SU-DHL-6 (cell line): Measurements from ENCODE around the gene IQCN.

Experiments
- EZH2phosphoT487 ChIP-seq: fragments of 200-600 bp; sonication (generic), shearing (Covaris generic); conservative IDR thresholded peaks from 2 replicates; pipeline ENCODE4 v1.6.1; 2018; ENCODE audit warnings: mild to moderate bottlenecking, antibody characterized with exemption, low read length, moderate library complexity, mixed read lengths
- TF ChIP-seq, protein P1 (sequence below): fragments of 200-600 bp; sonication (generic); IDR thresholded peaks from one replicate; pipeline ENCODE4 v1.5.1; 2017; ENCODE audit warnings: antibody characterized with exemption, mild to moderate bottlenecking, low read length, moderate library complexity; ENCODE audit not compliant: insufficient read depth, poor library complexity, severe bottlenecking

GRCh38 chr19:18218600-18218999 is 55.7 kb downstream of the IQCN start:
- TF ChIP-seq, protein P1, sequence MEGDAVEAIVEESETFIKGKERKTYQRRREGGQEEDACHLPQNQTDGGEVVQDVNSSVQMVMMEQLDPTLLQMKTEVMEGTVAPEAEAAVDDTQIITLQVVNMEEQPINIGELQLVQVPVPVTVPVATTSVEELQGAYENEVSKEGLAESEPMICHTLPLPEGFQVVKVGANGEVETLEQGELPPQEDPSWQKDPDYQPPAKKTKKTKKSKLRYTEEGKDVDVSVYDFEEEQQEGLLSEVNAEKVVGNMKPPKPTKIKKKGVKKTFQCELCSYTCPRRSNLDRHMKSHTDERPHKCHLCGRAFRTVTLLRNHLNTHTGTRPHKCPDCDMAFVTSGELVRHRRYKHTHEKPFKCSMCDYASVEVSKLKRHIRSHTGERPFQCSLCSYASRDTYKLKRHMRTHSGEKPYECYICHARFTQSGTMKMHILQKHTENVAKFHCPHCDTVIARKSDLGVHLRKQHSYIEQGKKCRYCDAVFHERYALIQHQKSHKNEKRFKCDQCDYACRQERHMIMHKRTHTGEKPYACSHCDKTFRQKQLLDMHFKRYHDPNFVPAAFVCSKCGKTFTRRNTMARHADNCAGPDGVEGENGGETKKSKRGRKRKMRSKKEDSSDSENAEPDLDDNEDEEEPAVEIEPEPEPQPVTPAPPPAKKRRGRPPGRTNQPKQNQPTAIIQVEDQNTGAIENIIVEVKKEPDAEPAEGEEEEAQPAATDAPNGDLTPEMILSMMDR: no peak
- no peak for TF ChIP-seq EZH2phosphoT487
